ENCODE results near the gene MACROD2. TPM values are rescaled to one million over a fixed set of nuclear protein-coding genes. Genes with fewer than 3 reads are reported as not detected.

MACROD2 gene
- polyA plus RNA-seq, 1 experiment, result 0.47 TPM

DNA sequence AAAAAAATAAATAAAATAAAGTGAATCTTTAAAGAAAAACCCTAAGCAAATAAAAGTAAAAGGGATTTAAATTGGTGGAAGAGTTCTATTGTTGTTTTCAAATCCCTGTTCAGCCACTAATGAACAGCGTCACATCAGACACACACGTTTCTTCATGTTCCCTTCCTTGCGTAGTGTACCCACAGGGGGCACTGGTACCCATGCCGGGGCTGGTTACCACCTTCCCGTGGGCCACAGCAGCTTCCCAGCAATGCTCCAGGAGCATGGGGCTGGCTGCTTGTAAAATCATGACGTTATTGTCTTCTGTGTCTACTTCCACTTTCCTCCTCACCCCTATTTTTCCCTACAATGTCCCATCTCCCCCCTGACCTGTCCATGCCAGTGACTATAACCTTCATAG, 1589.2 kb downstream of the MACROD2 start:
- POLR2A ChIA-PET, result no interaction called here
- no peak for DNase-seq (ENCODE audit: low read depth)
- TF ChIP-seq, protein P1, sequence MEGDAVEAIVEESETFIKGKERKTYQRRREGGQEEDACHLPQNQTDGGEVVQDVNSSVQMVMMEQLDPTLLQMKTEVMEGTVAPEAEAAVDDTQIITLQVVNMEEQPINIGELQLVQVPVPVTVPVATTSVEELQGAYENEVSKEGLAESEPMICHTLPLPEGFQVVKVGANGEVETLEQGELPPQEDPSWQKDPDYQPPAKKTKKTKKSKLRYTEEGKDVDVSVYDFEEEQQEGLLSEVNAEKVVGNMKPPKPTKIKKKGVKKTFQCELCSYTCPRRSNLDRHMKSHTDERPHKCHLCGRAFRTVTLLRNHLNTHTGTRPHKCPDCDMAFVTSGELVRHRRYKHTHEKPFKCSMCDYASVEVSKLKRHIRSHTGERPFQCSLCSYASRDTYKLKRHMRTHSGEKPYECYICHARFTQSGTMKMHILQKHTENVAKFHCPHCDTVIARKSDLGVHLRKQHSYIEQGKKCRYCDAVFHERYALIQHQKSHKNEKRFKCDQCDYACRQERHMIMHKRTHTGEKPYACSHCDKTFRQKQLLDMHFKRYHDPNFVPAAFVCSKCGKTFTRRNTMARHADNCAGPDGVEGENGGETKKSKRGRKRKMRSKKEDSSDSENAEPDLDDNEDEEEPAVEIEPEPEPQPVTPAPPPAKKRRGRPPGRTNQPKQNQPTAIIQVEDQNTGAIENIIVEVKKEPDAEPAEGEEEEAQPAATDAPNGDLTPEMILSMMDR (IDR thresholded peaks at IDR 0.05; ENCODE audit: insufficient read depth, low read depth, low read length), result no peak
- Histone ChIP-seq H3K36me3 (ENCODE audit: control insufficient read depth, insufficient read depth, low read length) (no peaks in the 10 kb centered on the region), H3K4me3 (ENCODE audit: low read depth, low read length) (no peak overlapping the region), H3K27me3 (ENCODE audit: control insufficient read depth, insufficient read depth, low read length) (no peaks in the 10 kb centered on the region)
- CTCF ChIA-PET, result no interaction called here

DNA sequence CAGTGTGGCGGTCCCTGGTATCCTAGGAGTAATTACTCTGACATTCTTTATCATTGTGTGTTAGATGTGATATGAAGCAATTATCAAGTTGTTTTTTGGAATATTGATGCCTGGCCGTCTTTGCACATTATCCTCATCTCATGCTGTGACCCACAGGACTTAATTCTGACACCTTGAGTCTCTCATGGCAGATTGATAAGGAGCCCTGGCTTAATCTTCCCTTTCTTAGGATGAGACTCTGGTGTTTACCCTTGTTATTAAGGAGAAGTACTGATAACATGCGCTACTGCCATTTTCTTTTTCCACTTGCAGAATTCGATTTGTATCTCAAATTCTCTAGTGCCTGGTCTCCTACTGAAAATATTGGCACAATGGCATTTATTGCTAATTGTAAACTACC, 1597.8 kb downstream of the MACROD2 start:
- POLR2A ChIA-PET, result no interaction called here
- TF ChIP-seq, protein P1 (IDR thresholded peaks at IDR 0.05; ENCODE audit: insufficient read depth, low read depth, low read length), result no peak
- no peaks in the 10 kb centered on the region for H3K36me3 ChIP-seq (ENCODE audit: control insufficient read depth, insufficient read depth, low read length)
- no peaks in the 10 kb centered on the region for H3K27me3 ChIP-seq (ENCODE audit: control insufficient read depth, insufficient read depth, low read length)
- no peak for DNase-seq (ENCODE audit: low read depth)
- no peak overlapping the region for H3K4me3 ChIP-seq (ENCODE audit: low read depth, low read length)
- CTCF ChIA-PET, result interaction anchor here (1.2 kb wide), 1 partner anchor 9 kb away, joined by 3 read pairs; no protein-coding TSS in a partner anchor

DNA sequence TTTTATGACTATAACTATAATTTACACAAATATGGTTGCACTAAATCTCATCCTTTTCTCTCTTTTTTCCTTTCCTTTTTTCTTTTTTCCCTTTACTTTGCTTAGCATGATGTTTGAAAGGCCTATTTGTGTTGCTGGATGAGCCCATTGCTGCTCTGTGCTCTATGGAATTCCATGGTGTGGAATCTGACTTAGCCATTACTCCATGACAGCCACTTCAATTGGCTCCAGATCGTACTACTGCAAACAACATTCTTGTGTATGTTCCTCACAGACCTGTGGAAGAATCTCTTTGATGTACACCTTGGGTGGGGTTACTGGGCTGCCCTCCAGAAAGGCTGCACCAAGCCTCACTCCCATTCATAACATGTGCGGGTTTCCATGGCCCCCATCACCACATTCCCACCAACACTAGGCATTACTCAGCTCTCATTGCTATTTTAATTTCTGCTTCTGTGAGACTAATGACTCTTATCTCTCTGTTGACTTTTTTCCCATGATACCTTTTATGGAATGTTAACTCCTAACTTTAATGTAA, 1598.9 kb downstream of the MACROD2 start:
- CTCF ChIA-PET, result no interaction called here

DNA sequence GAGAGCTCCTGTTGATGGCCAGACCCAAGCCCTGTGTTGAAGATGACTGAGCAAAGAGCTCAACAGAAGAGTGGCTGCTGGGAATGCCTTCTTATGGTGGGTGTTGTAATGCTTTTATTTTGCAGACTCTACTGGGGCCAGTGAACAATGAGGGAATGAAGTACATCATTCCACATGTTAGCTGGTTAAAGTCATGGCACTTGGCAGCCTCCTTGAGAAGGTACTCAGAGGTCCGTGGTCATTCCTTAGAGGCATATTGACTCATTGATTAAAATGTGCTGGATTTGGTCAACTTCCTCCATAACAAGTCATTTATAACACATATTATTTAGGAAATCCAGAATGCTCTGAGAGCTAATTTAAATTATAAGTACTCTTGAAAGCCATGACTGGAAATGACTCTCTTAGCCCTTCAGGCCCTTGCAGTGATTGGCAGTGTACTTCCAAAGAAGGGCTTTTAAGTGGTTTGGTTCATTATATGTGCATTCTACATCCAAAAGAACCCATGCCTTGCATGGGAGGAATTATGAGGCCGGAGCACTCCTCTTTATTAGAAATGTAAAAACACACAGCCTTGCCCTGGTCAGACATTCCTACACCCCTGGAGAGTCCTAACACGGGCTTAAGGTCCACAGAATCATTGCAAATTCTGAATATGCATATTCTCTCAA, 1601.0 kb downstream of the MACROD2 start:
- Histone ChIP-seq H3K4me3 (ENCODE audit: low read depth, low read length) (no peak overlapping the region), H3K36me3 (ENCODE audit: control insufficient read depth, insufficient read depth, low read length) (no peaks in the 10 kb centered on the region), H3K27me3 (ENCODE audit: control insufficient read depth, insufficient read depth, low read length) (no peaks in the 10 kb centered on the region)
- DNase-seq (ENCODE audit: low read depth), result no peak
- TF ChIP-seq, protein P1 (IDR thresholded peaks at IDR 0.05; ENCODE audit: insufficient read depth, low read depth, low read length), result no peak
- ChIA-PET POLR2A (interaction anchor here (0.6 kb wide), 1 partner anchor 684 kb away, joined by 3 read pairs; no protein-coding TSS in a partner anchor), CTCF (interaction anchor here (0.6 kb wide), 1 partner anchor 19 kb away, joined by 3 read pairs; no protein-coding TSS in a partner anchor)

More for the DNA sequence above, 1598.9 kb downstream of the MACROD2 start:
- Histone ChIP-seq H3K36me3 (ENCODE audit: control insufficient read depth, insufficient read depth, low read length) (no peaks in the 10 kb centered on the region), H3K27me3 (ENCODE audit: control insufficient read depth, insufficient read depth, low read length) (no peaks in the 10 kb centered on the region), H3K4me3 (ENCODE audit: low read depth, low read length) (no peak overlapping the region)
- TF ChIP-seq, protein P1 (IDR thresholded peaks at IDR 0.05; ENCODE audit: insufficient read depth, low read depth, low read length), result no peak
- DNase-seq (ENCODE audit: low read depth), result no peak
- POLR2A ChIA-PET, result no interaction called here

DNA sequence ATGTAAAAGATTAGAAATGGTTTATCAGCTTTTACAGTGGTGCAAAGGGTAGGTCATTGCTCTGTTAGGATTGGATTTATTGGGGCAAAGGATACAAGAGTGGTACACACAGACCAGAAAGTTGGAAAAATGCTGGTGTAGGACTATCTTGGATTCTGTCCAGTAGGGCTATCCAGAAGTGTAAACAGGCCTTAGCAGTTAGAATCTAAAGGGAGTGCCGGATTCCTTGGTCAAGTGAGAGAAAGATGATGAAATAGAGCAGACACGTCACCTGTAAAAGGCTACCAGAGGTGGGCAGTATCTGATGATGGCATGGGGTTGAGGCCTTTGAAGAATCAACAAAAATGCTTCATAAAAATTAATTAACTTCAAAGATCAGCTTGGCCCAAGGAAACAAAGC, 1602.0 kb downstream of the MACROD2 start:
- Histone ChIP-seq H3K36me3 (ENCODE audit: control insufficient read depth, insufficient read depth, low read length) (no peaks in the 10 kb centered on the region), H3K4me3 (ENCODE audit: low read depth, low read length) (no peak overlapping the region), H3K27me3 (ENCODE audit: control insufficient read depth, insufficient read depth, low read length) (no peaks in the 10 kb centered on the region)
- ChIA-PET CTCF (interaction anchor here (0.6 kb wide), 1 partner anchor 20 kb away, joined by 3 read pairs; no protein-coding TSS in a partner anchor), POLR2A (no interaction called here)
- no peak for DNase-seq (ENCODE audit: low read depth)
- TF ChIP-seq, protein P1 (IDR thresholded peaks at IDR 0.05; ENCODE audit: insufficient read depth, low read depth, low read length), result no peak

Measured in BJ (cell line).